GM21786 (cell line): Measurements from ENCODE around the gene ZNF597.

ENCODE experiments used
- ATAC-seq: cut with Tn5 transposase; IDR thresholded peaks from one replicate; pipeline ENCODE4 v1.9.1; 2021; ENCODE audit not compliant: unreplicated experiment

Gene ZNF597

GRCh38 chr16:3443108-3444031, at the start of gene ZNF597, which contains the start of gene NAA60:
Gene ZNF597, minus strand, starts transcription at chr16:3443504. Its CDS starts 351 bp downstream, at chr16:3443153.
Gene NAA60, plus strand, starts transcription at chr16:3443680. Its CDS starts 32,548 bp downstream, at chr16:3476228.
- peak; percentile 91 for ATAC-seq

GRCh38 chr16:3492356-3492755, 49.1 kb upstream of the ZNF597 start:
- ATAC-seq = no peak

GRCh38 chr16:3490911-3491629, 47.8 kb upstream of the ZNF597 start:
- no peak for ATAC-seq

GRCh38 chr16:3488801-3489200, 45.5 kb upstream of the ZNF597 start:
- no peak for ATAC-seq

GRCh38 chr16:3487521-3488410, 44.5 kb upstream of the ZNF597 start:
- ATAC-seq = no peak

GRCh38 chr16:3486506-3487215, 43.4 kb upstream of the ZNF597 start:
- ATAC-seq = no peak

- ATAC-seq = no peak
Observed at GRCh38 chr16:3485821-3486505, 42.7 kb upstream of the ZNF597 start.

GRCh38 chr16:3485097-3485745, 41.9 kb upstream of the ZNF597 start:
- ATAC-seq = no peak

GRCh38 chr16:3484318-3485096, 41.2 kb upstream of the ZNF597 start:
- ATAC-seq = no peak

GRCh38 chr16:3482659-3483241, 39.4 kb upstream of the ZNF597 start:
- no peak for ATAC-seq

- no peak for ATAC-seq
Observed at GRCh38 chr16:3481696-3482658, 38.7 kb upstream of the ZNF597 start.

- ATAC-seq = no peak
Observed at GRCh38 chr16:3480901-3481695, 37.8 kb upstream of the ZNF597 start.

- no peak for ATAC-seq
Observed at GRCh38 chr16:3479654-3480216, 36.4 kb upstream of the ZNF597 start.

- no peak for ATAC-seq
Observed at GRCh38 chr16:3478242-3478925, 35.1 kb upstream of the ZNF597 start.

GRCh38 chr16:3476409-3476808, 33.1 kb upstream of the ZNF597 start:
- ATAC-seq = no peak
